Measurements from ENCODE around the gene ARID1B.
A peak's percentile ranks its signal among the peaks of the same experiment; 100 is the strongest.
"Not testable (repeated sequence)": the region's sequence is repeated elsewhere in the genome, so short reads cannot be mapped to it uniquely, and the experiment has no call there.

Gene ARID1B

DNA sequence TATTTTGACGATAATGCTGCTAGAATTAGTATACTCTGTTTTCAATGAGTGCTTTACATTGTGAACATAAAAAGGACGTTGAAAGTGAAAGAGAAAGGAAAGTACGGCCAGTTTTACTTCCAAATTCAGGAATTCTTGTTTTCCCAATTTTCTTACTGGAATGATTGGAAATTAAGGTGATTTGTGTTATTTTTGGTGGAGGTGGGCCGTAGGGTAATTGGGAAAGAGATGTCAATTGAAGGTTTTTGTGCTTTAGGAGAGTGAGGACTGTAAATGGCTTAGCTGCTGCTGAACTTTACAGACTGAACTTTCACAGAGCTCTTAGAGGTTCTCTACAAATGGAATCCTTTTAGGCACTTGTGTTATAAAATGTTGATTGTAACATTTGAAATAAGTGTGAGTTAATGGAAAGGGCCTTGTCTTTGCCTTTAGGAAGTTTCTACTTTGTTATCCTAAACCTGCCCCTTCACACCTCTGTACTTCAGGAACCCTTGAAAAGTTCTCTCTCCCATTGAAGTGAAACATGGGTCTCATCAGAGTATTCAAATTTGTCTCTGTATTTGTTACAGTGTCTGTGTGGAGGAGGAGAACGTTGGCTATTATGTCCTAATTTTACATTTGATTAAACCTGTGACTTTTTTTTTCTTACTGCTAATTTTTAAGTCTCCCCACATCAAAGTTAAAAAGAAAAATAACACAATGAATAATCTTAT is 256.4 kb downstream of the ARID1B start:
- DNase-seq, result peak; percentile 25

DNA sequence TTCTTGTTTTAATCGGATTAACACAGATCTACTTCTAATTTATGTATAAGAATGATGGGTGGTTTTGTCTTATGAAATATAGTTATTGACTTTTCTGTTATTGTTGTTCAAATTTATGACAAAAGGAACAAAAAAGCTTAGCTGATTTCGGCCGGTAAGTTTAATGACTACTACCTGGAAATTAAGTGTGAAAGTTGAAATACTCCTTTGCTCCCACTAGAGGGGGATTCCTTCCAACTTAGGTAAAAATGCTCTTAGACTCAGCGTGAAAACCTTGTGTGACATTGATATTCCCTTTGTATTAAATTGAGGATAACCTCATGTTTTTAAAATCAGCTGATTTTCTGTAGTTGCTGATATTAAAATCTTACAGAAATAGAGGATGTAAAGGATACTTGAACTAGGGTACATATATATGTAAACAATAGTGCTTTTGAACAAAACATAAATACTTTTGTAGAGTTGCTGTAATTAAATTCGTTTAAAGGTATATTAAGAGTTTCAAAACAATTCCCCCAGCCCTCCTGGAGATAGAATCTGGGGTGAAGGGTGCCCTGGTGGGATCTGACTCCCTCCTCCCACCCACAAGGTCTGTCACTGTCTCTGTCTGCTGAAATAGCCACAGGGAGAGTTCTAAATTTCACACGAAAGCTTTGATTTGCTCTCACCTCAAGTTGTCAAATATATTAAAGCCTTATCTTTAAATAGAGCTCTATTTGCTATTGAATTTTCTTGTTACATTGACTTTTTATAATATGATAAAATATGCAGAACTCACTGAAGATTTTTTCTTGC is 257.5 kb downstream of the ARID1B start:
- DNase-seq, result peak; percentile 72

DNA sequence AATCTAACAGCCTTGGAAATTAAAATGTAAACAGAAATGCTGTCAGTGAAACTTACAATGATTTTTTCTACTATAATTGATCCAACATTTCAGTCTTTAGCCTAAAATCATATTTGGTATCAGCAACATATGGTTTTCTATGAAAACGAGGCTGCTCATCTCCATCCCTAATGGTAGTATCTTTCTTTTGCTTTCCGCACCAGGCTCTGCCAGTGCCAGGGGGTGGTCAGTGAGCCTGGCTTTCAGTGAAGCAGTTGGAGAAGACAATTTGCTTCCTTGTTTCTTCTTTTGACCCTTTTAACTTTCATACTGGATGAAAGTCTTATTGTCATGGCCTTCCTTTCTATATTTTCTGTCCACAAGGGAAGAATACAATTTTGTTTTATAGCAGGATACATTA is 258.4 kb downstream of the ARID1B start:
- DNase-seq, result no peak

DNA sequence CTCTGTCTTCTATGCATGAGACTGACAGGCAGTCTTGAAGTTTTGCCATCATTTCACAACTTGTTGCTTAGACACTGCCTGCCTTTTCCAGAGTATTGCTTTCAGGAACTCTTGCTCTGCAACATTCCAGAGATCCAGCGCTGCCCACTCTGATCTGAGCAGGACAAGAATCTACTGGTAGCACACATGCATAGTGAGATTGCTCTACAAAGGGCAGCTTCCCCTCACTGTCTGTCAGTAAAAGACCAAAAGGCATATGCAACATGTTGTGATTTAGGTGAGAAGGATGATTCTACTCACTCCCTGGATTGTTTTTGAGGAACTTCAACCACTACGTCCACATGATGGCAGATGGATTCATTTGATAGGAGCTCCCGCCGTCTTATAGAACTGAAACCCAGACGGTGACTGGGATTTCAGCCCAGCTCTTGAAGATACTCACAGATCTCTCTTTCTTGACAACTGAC is 259.1 kb downstream of the ARID1B start:
- DNase-seq, result peak; percentile 35

DNA sequence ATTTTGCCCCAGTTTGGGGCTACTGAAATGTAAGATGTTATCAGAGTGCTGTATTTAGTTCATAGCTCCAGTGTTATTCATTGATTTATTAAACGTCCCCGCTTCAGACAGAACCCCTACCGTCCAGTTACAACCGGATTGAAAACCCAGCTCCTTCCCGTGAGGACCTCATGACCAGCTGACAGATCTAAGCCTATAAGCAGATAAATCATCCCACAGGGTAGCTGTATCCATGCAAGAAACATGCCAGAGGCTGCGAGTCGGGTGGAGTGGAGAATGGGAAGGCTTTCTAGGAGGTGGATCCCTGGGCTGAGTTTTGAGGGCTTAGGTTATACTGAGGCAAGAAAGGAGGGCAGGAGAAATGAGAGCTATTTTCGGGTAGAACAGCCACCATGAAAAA is 260.0 kb downstream of the ARID1B start:
- DNase-seq, result no peak

DNA sequence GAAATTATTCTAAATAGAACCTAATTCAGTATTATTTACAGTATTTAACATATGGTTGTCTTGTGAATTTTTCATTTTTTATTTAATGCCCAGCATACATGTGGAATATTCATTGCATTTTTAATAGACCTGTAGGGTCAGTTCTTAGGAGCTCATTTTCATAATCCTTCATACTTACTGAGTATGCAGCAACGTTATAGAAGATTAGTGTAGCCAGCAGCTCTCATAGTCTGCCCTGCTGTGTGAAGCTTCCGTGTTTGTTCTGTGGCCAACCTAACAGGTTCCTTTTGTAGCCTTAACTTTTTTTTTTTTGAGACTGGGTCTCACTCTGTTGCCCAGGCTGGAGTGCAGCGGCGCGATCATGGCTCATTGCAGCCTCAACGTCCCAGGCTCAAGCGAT is 261.4 kb downstream of the ARID1B start:
- no peak for DNase-seq

DNA sequence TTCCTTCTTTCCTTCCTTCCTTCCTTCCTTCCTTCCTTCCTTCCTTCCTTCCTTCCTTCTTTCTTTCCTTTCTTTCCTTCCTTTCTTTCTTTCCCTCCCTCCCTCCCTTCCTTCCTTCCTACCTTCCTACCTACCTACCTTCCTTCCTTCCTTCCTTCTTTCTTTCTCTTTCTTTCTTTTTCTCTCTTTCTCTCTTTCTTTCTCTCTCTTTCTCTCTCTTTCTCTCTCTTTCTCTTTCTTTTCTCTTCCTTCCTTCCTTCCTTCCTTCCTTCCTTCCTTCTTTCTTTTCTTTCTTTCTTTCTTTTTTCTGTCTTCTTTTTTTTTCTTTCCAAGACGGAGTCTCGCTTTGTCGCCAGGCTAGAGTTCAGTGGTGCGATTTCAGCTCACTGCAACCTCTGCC is 262.5 kb downstream of the ARID1B start:
- not testable (repeated sequence) for DNase-seq

DNA sequence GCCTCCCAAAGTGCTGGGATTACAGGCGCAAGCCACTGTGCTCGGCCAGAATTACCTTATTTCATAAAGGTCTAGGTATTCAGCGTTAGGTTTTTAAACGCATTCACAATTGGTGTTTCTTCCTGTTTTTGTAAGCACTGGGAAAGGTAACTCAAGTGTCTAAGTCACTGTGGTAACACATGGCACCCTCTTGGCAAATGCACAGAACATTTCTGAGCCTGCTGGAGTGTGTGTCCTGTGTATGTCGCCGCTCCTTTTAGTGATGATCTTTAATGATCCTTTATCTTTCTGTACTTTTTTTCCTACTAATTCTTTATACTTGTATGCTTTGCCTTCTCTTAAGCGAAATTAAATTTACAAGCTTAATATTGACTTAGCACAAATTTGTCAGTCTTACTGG is 263.0 kb downstream of the ARID1B start:
- DNase-seq, result no peak

DNA sequence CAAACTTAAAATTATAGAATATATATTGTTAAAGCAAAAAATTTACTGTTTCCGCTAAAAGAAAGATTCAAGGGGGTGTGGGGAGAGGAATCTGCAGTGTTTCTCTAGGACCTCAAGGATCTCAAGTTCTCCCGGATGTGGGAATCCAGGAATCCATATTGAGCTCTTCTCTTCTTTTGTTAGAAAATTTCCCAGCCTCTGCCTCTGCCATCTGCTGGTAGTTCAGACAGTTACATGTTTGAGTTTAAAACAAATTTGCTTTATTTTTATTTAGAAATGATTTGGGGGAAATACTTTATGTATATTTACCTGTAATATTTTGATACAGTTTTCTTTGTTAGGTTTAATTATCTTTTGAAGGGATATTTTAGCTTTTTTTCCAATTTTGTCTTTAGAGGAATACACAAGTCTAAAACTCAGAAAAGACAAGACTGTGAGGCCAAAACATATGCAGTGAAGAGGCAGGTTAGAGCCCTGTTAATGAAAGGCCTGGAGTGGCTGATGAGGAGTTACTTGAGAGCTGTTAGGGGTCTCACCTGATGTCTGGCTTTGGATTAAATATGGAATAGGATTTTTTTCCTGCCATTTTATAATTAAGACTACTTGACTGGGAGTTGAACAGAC is 268.8 kb downstream of the ARID1B start:
- no peak for DNase-seq

DNA sequence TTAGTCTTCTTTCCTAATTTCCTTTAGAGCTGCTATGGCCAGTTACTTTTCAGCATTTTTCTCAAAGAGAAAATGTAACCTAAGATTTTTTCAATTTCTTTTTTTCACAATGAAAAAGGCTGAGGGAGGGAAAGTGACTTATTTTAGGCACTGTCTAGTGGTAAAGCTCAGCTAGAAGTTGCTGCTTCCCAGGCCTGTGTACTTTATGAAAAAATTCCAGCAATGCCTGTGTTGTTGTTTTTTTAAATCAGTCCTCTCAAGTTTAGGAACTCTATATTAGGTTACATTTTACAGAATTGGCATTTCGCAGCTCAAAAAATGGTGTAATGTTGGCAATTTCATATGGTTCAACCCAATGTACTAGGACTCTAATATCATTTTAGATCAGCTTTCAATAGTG is 269.6 kb downstream of the ARID1B start:
- no peak for DNase-seq

DNA sequence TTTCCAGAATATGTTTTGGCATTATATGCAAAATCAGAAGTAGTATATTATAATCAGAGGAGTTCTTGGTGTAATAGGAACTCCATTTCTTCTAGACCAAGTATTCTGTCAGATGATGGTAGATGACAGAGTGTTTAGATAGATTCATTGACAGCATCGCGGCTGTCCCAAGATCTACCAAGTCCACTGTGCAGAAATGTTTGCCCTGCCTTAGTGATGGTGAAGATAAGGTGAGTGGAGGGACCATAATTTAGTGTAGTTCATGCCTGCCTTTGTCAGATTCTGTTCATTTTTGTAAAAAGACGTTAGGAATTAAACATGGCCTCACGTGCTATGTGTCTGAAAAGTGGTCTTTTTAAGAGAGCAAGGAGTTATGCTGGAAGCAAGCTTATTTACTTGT is 270.1 kb downstream of the ARID1B start:
- DNase-seq, result no peak

DNA sequence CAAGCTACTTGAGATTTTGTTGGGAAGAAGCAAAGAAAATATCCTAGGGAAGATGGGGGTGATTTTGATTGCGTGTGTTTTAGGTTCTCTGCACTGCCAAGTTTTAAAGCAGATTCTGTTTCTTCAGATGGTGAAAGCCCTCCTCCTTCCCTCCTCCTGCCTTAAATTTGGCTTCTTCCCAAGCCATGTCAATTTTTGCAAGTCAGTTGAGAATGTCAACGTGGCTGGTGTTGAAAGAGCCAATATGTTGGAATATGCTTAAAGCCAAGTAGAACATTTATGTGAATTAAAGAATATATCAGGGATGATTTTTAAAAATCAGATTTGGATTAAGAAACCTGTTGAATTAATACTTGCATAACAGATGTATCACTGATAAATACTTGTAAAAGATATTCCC is 270.8 kb downstream of the ARID1B start:
- DNase-seq, result no peak

DNA sequence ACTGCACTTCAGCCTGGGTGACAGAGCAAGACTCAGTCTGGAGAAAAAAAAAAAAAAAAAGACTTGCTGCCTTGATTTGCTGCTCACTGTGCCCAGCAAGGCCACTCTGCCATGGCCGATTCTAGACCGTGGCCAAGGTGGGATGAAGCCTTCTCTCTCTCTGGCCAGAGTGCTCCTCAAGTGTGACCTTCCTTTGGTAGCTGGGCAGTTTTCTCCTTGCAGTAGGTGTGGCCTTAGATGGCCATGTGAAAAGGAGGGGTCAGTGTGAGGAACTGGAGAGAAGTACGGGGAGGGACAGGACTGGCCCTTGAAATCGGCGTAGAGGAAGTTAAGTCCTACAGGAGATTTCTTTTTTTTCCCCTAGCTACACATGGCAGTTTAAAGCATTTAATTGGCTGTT is 272.0 kb downstream of the ARID1B start:
- no peak for DNase-seq

DNA sequence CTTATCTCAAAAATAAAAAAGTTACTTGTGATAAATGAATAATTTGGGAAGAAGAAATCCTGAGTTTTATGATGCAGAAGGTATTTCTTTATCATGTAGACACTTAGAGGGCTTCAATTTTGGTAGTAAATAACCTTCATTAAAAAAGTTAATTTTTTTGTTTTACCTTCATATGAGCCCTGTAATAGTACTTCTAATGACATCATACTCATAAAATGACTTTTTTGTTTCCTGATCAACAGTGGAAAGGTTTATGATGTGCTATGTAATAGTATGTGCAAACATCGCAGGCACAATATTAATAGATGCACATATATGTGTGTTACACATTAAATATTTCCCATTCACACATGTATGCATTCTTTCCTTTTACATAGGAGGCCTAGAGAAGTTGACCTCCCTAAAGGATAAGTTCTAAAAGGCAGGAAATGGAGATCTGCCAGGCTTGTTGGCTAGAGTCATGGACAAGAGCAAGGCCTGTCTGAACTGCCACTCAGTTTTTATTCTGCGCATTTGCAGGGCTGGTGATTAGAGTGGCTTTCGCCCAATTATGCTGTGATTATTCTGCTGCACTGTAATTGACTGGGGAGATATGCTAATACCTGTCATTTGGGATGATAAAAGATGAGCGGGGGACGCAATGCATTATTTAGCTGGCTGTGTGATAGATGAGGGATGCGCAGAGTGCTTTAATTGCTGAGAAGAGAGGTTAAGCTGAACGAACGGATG is 273.5 kb downstream of the ARID1B start:
- no peak for DNase-seq

DNA sequence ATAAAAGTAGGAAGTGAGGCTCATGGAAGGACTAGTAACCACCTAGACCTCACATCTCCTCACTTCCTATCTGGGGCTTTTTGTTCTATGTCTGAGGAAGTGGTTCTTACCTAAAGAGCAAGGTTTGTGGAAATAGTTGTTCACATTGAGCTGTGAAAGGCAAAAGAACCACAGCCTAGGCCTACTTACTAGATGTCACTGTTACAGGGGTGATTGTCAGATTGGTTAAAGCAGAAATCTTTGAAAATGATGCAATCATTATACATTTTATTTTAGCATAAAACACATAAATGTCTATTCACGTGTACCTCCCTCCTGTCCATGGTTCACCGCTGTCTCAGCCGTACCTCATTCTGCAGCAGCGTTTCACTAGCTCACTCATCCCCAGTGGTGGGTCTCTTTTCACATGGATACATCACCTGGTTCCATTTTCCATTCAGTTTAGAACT is 277.4 kb downstream of the ARID1B start:
- no peak for DNase-seq

DNA sequence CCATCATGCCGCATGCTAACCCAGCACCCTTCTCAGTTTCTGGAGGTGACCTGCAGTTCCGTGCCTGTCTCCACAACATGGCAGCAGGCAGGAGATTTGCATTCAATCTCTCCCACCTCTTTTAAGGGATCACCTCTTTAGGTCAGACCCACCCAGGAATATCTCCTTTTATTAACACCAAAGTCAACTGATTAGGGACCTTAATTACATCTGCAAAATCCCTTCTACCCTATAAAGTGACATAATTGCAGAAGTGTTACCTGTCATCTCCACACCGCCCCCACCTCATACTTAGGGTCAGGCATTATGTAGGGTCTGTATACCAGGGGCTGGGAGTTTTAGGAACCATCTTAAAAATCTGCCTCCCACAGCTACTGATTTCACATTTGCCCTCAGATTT is 278.7 kb downstream of the ARID1B start:
- no peak for DNase-seq

DNA sequence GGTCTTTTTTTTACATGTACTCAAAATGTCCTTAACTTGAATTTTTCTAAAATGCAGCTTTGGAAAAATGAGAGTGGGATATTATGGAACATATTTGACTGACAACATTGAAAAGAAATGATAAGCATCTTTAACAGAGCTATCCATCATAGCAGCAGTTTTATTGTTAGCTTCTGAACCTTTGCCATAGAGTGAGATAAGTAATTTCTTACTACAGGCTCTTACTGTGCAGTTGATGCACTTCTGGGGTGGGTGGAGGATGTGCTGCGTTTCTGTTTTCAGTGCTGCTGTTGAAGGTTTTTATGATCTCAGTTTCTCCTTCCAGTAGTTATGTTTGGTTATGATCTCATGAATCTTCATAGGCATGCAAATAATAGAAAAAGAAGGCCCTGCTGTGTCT is 279.1 kb downstream of the ARID1B start:
- no peak for DNase-seq

DNA sequence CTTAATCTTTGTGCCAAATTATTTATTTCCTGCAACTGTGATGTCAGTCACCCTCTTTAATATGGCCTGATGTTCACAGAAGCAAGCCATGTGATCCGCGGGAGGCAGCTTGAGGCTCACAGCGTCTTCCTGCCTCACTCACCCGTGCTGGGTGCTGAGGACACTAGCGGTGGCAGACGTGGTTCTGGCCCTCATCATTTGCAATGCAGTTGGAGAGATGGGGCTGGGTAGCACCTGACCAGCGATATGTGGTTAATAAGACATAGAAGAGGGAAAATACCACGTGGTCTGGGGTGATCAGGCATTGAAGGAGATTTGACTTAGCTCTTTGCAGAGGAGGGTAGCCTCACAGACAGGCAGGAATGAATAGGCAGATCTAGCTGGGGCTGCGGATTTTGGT is 281.4 kb downstream of the ARID1B start:
- no peak for DNase-seq

DNA sequence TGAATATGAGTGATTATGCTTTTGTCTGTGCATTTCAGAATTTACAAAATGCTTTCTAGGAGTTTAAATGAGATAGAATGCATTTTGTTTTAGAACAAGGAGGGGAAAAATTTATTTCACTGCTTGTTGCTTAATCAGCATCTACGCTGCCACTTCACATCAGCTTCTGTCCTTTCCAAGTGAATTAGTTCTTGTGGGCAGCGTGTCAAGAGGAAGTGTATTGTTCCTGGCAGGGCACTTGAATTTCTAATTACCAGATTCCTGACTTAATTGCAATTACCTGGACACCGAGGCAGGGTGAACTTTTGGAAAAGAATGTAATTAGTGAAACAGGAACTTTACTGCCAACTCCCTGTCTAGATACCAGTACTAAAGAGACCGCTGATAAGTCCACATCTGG is 282.6 kb downstream of the ARID1B start:
- no peak for DNase-seq

DNA sequence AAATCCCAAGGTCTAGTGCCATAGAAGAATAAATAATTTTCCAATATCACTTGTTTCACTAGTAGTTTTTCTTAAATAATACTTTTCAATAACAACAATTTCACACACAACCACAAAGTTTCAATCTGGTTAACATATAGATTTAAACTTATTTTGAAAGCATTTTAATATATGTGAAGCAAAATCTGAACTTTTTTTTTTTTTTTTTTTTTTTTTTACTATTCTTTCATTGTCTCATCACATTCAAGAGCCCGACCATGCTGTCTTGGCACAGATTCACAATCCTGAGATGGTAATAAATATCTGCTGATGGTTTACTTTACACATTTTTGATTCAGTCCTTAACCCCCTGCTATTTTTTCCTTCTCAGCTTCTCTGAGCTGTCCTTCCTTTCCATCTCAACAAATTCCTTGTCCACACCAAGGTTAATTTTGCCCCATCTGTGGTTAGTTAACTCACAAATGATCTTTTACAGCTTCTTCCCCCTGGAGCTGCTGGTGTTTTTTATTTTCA is 283.3 kb downstream of the ARID1B start:
- no peak for DNase-seq

DNA sequence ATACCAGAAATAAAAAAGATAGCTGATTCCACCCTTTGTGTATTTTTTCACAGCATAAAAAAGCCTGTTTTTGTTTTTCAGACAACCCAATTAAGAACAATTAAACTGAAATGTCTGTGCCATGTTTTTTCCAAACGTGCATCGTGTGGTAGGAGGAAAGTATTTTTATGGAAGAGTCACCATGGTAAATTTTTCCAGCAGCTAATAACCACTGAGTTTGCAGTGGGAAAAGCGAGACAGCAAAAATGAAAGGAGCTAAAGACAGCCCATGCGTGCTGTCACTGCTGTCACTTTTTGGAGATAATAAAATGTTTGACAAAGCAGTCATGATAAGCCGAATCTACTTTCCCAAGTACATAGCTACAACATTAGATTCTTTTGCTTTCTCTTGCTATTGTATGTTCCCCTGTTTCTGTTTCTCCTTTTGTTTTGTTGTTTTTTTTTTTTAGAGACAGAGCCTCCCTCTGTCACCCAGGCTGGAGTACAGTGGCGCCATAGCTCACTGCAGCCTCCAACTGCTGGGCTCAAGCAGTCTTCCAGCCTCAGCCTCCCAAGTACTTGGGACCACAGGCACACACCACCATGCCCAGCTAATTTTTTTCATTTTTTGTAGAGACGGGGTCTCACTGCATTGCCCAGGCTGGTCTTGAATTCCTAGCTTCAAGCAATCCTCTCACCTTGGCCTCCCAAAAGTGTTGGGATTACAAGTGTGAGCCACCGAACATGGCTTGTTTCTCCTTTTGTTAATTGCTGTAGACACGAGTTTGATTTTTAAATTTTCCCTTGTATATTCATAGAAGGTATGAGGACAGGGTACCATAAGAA is 284.8 kb downstream of the ARID1B start:
- DNase-seq, result peak; percentile 49
